ENCODE results near the gene TAMM41. TPM values are rescaled to one million over a fixed set of nuclear protein-coding genes. Genes with fewer than 3 reads are reported as not detected.
"Not testable (repeated sequence)": the region's sequence is repeated elsewhere in the genome, so short reads cannot be mapped to it uniquely, and the experiment has no call there.

TAMM41 gene
- total RNA-seq, 1 experiment from 2014 or later, result 25.3 TPM

- H3K27ac ChIP-seq (ENCODE audit: low read depth, low read length, poor library complexity, severe bottlenecking), result no peak overlapping the region
- H3K4me3 ChIP-seq (ENCODE audit: low read depth, low read length, poor library complexity, severe bottlenecking), result no peak overlapping the region
- no peaks in the 10 kb centered on the region for H3K9me3 ChIP-seq (ENCODE audit: low read depth, low read length, poor library complexity, severe bottlenecking)
- CTCF ChIA-PET, result no interaction called here
- no TSS peak for BruUV-seq (replicated peaks)
- no peak for TF ChIP-seq CTCF (conservative IDR thresholded peaks at IDR 0.05; ENCODE audit: low read depth, low read length)
- TF ChIP-seq EZH2 (IDR thresholded peaks at IDR 0.05; ENCODE audit: borderline replicate concordance, low read depth, low read length, poor library complexity, severe bottlenecking), result no peak
- POLR2A ChIA-PET (ENCODE audit: low non-redundant PET), result no interaction called here
- no peak for DNase-seq (ENCODE audit: low spot score)
- no peaks in the 10 kb centered on the region for H3K27me3 ChIP-seq (replicated peaks; ENCODE audit: insufficient read depth, low read depth, low read length, poor library complexity)
- intact Hi-C loops (cut with micrococcal nuclease; ENCODE audit: unreplicated experiment), result no loop called here
- H3K4me1 ChIP-seq (ENCODE audit: insufficient read depth, low read length, poor library complexity, severe bottlenecking), result no peaks in the 10 kb centered on the region
- H3K36me3 ChIP-seq (ENCODE audit: insufficient read depth, low read length, poor library complexity, severe bottlenecking), result no peaks in the 10 kb centered on the region
Measured at GRCh38 chr3:11775493-11775892, 71.2 kb downstream of the TAMM41 start.

DNA sequence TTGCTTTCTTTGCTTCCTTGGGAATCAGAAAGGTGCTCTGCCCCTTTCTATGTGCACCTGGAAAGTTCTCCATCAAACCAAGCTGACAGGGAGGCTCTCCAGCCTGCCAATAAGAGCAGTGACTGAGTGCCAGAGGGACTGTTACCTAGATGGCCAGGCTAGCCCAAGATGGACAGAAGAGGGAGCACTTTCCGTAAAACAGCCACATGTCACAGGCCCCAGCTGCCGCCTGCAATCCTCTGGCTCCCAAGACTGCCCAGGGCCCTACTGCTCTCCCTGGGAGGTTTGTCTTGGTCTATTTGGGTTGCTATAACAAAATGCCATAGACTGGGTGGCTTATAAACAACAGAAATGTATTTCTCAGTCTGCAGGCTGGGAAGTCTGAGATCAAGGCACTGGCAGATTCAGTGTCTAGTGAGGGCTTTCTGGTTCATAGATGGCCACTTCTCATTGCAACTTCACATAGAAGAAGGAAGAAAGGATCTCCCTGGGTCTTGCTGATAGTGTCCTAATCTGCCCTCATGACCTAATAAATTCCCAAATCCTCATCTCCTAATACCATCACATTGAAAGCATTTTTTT, 72.3 kb downstream of the TAMM41 start:
- H3K36me3 ChIP-seq (ENCODE audit: insufficient read depth, low read length, poor library complexity, severe bottlenecking), result no peaks in the 10 kb centered on the region
- TF ChIP-seq EZH2 (IDR thresholded peaks at IDR 0.05; ENCODE audit: borderline replicate concordance, low read depth, low read length, poor library complexity, severe bottlenecking) (no peak), CTCF (conservative IDR thresholded peaks at IDR 0.05; ENCODE audit: low read depth, low read length) (peak; percentile 49)
- intact Hi-C loops (cut with micrococcal nuclease; ENCODE audit: unreplicated experiment), result no loop called here
- H3K27me3 ChIP-seq (replicated peaks; ENCODE audit: insufficient read depth, low read depth, low read length, poor library complexity), result no peaks in the 10 kb centered on the region
- no peak overlapping the region for H3K27ac ChIP-seq (ENCODE audit: low read depth, low read length, poor library complexity, severe bottlenecking)
- ChIA-PET POLR2A (ENCODE audit: low non-redundant PET) (no interaction called here), CTCF (no interaction called here)
- no peaks in the 10 kb centered on the region for H3K4me1 ChIP-seq (ENCODE audit: insufficient read depth, low read length, poor library complexity, severe bottlenecking)
- H3K4me3 ChIP-seq (ENCODE audit: low read depth, low read length, poor library complexity, severe bottlenecking), result no peak overlapping the region
- DNase-seq (ENCODE audit: low spot score), result peak; percentile 35
- no peaks in the 10 kb centered on the region for H3K9me3 ChIP-seq (ENCODE audit: low read depth, low read length, poor library complexity, severe bottlenecking)
- BruUV-seq (replicated peaks), result no TSS peak

- BruUV-seq (replicated peaks); POLR2A ChIA-PET (ENCODE audit: low non-redundant PET); CTCF ChIA-PET; H3K9me3 ChIP-seq (ENCODE audit: low read depth, low read length, poor library complexity, severe bottlenecking); H3K4me1 ChIP-seq (ENCODE audit: insufficient read depth, low read length, poor library complexity, severe bottlenecking); H3K27me3 ChIP-seq (replicated peaks; ENCODE audit: insufficient read depth, low read depth, low read length, poor library complexity); DNase-seq (ENCODE audit: low spot score); intact Hi-C loops (cut with micrococcal nuclease; ENCODE audit: unreplicated experiment); H3K4me3 ChIP-seq (ENCODE audit: low read depth, low read length, poor library complexity, severe bottlenecking); H3K27ac ChIP-seq (ENCODE audit: low read depth, low read length, poor library complexity, severe bottlenecking); H3K36me3 ChIP-seq (ENCODE audit: insufficient read depth, low read length, poor library complexity, severe bottlenecking): not testable (repeated sequence)
Measured at GRCh38 chr3:11771931-11772330, 74.8 kb downstream of the TAMM41 start.

All from A673 (cell line).